LNCaP clone FGC (cell line): Measurements from ENCODE around the gene LASP1.

Source experiments
- DNase-seq: peaks from one replicate; pipeline ENCODE4 v3.0.0-alpha.2; 2011; ENCODE audit warnings: low read depth
- H3K4me3 ChIP-seq: 2 replicates; pipeline ENCODE4 v1.5.1; 2011; ENCODE audit warnings: mild to moderate bottlenecking, low read depth, low read length, control low read depth
- CTCF ChIP-seq: IDR thresholded peaks from 2 replicates; pipeline ENCODE4 v1.5.1; 2012; ENCODE audit warnings: mild to moderate bottlenecking; ENCODE audit not compliant: control insufficient read depth, insufficient read depth; ENCODE audit errors: extremely low read depth

The LASP1 gene

GRCh38 chr17:38904892-38905291 lies 35.0 kb downstream of the LASP1 start:
- no peak overlapping the region for H3K4me3 ChIP-seq
- DNase-seq: no peak
- TF ChIP-seq CTCF: no peak

GRCh38 chr17:38905375-38905774 lies 35.5 kb downstream of the LASP1 start:
- TF ChIP-seq CTCF: no peak
- no peak for DNase-seq
- H3K4me3 ChIP-seq: no peak overlapping the region

GRCh38 chr17:38906460-38907228 lies 36.8 kb downstream of the LASP1 start:
- DNase-seq: no peak
- TF ChIP-seq CTCF: no peak
- no peak overlapping the region for H3K4me3 ChIP-seq

- no peak for TF ChIP-seq CTCF
- no peak for DNase-seq
- H3K4me3 ChIP-seq: no peak overlapping the region
These were observed 38.2 kb downstream of the LASP1 start for GRCh38 chr17:38907930-38908675.

- TF ChIP-seq CTCF: no peak
- H3K4me3 ChIP-seq: no peak overlapping the region
- DNase-seq: no peak
These were observed 38.9 kb downstream of the LASP1 start for GRCh38 chr17:38908676-38909181.

GRCh38 chr17:38910325-38910724 lies 40.5 kb downstream of the LASP1 start:
- DNase-seq: no peak

More at GRCh38 chr17:38910325-38910724, 40.5 kb downstream of the LASP1 start:
- H3K4me3 ChIP-seq: no peak overlapping the region
- no peak for TF ChIP-seq CTCF
